ENCODE measurements around the gene MAT1A. TPM values are rescaled to one million over a fixed set of nuclear protein-coding genes. Genes with fewer than 3 reads are reported as not detected.
A peak's percentile ranks its signal among the peaks of the same experiment; 100 is the strongest.

Gene MAT1A
- polyA plus RNA-seq, 3 donors: not detected

DNA sequence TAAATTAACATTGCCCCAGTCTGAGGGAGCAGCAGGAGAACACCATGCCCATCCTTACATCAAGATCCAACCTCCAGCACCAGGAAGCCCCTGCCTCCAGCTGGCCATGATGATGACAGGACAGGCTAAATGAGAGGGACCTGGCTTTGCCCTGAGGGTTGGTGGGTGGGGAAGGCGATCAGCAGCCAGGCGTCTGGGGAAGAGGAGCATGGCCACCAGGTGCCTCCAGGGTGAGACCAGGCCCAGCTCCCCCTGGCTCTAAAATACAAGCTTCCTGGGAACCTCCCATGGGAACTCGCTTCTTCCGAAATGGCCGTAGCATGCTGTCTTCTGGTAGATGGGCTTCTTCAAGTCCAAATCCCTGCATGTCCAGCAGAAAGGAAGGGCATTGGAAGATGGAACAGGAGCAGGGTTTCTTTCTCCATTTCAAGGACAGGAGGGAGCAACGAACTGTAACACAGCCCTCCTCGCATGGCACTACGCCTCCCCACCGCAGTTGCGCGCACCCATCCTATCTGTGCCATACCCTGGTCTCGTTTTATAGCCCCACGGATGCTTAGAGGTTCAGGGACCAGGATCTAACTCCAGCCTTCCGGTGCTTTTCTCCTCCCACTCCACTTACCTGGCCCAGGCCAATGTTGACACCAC, 15.8 kb downstream of the MAT1A start:
- peak overlapping the region in 1 of 7 donors; percentile 7 for H3K27ac Mint-ChIP-seq
- Histone ChIP-seq H3K79me2 (ENCODE audit: insufficient read depth, low read length) (no peaks in the 10 kb centered on the region), H3K36me3 (replicated peaks in 1 of 2; ENCODE audit: control insufficient read depth in 1 of 2, insufficient read depth in 2 of 2, low read length in 2 of 2) (no peaks in the 10 kb centered on the region), H3K27me3 (ENCODE audit: control insufficient read depth in 2 of 2, insufficient read depth in 2 of 2, low read length in 2 of 2) (no peaks in the 10 kb centered on the region), H2AFZ (ENCODE audit: insufficient read depth, low read depth, low read length, poor library complexity, severe bottlenecking) (no peak overlapping the region), H3K27ac (ENCODE audit: low read depth in 1 of 2, low read length in 2 of 2) (no peak overlapping the region), H3K4me2 (replicated peaks; ENCODE audit: extremely low read depth, low read length, poor library complexity, severe bottlenecking) (no peak overlapping the region), H4K20me1 (ENCODE audit: insufficient read depth, low read length) (no peaks in the 10 kb centered on the region), H3K4me3 (replicated peaks in 1 of 3; ENCODE audit: low read depth in 2 of 3, low read length in 3 of 3) (no peak overlapping the region), H3K9me3 (replicated peaks in 1 of 2; ENCODE audit: control insufficient read depth in 1 of 2, insufficient read depth in 1 of 2, low read length in 2 of 2) (no peaks in the 10 kb centered on the region), H3K4me1 (ENCODE audit: control insufficient read depth in 1 of 2, insufficient read depth in 2 of 2, low read length in 2 of 2) (no peaks in the 10 kb centered on the region), H3K9ac (ENCODE audit: insufficient read depth, low read length, poor library complexity, severe bottlenecking) (no peak overlapping the region)
- no peak for DNase-seq
- WGBS (ENCODE audit: insufficient coverage): 97% methylated on average over 11 of the region's 14 CpGs
- H3K36me3 Mint-ChIP-seq: no peaks in the 10 kb centered on the region
- peaks cover 0 to under 1% (median 0%) of the 10 kb centered on the region in 7 donors for H3K9me3 Mint-ChIP-seq
- intact Hi-C loops (cut with micrococcal nuclease): no loop called here
- peaks cover 2% of the 10 kb centered on the region for H3K4me1 Mint-ChIP-seq
- H3K4me3 Mint-ChIP-seq: no peak overlapping the region
- peaks cover 0 to 2% (median 2%) of the 10 kb centered on the region in 3 donors for H3K27me3 Mint-ChIP-seq (ENCODE audit: low read depth in 3 of 3)
- TF ChIP-seq, protein P1, sequence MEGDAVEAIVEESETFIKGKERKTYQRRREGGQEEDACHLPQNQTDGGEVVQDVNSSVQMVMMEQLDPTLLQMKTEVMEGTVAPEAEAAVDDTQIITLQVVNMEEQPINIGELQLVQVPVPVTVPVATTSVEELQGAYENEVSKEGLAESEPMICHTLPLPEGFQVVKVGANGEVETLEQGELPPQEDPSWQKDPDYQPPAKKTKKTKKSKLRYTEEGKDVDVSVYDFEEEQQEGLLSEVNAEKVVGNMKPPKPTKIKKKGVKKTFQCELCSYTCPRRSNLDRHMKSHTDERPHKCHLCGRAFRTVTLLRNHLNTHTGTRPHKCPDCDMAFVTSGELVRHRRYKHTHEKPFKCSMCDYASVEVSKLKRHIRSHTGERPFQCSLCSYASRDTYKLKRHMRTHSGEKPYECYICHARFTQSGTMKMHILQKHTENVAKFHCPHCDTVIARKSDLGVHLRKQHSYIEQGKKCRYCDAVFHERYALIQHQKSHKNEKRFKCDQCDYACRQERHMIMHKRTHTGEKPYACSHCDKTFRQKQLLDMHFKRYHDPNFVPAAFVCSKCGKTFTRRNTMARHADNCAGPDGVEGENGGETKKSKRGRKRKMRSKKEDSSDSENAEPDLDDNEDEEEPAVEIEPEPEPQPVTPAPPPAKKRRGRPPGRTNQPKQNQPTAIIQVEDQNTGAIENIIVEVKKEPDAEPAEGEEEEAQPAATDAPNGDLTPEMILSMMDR (IDR thresholded peaks at IDR 0.05): no peak

DNA sequence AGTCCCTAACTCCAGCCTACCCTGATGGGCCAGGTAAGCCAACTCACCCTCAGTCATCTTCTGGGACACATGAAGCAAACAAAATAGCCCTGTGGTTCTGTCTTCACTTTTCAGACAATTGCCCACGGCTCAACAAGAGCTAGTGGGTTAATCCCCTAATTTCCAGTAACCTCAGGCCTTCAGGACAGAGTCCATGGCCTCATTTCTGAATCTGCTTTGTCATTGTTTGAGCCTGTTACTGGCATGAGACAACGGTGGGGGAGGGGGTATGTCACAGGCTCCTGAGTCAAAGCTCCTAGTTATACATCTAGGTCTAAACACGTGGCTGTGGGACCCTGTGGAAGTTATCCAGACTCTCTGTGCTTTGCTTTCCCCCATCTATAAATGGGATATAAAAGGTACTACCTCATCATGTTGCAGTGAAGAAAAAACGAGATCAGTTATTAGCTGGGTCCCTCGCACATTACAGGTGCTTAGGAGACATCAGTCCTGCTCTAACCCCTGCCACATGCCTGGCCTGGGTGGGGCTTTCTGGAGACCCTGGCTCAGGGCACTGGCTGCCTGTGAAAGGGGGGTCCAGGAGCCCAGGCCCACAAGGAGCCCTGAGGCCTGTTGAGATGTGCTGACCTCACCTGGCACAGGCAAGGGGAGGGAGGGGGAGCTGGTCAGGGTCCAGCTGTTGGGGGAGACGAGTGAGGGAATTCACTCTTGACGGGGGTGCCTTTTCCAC, 16.5 kb downstream of the MAT1A start:
- Histone ChIP-seq H3K79me2 (ENCODE audit: insufficient read depth, low read length) (no peaks in the 10 kb centered on the region), H3K9ac (ENCODE audit: insufficient read depth, low read length, poor library complexity, severe bottlenecking) (no peak overlapping the region), H3K27me3 (ENCODE audit: control insufficient read depth in 2 of 2, insufficient read depth in 2 of 2, low read length in 2 of 2) (no peaks in the 10 kb centered on the region), H3K4me1 (ENCODE audit: control insufficient read depth in 1 of 2, insufficient read depth in 2 of 2, low read length in 2 of 2) (no peaks in the 10 kb centered on the region), H2AFZ (ENCODE audit: insufficient read depth, low read depth, low read length, poor library complexity, severe bottlenecking) (no peak overlapping the region), H3K4me3 (replicated peaks in 1 of 3; ENCODE audit: low read depth in 2 of 3, low read length in 3 of 3) (no peak overlapping the region), H3K9me3 (replicated peaks in 1 of 2; ENCODE audit: control insufficient read depth in 1 of 2, insufficient read depth in 1 of 2, low read length in 2 of 2) (no peaks in the 10 kb centered on the region), H3K27ac (ENCODE audit: low read depth in 1 of 2, low read length in 2 of 2) (no peak overlapping the region), H3K4me2 (replicated peaks; ENCODE audit: extremely low read depth, low read length, poor library complexity, severe bottlenecking) (no peak overlapping the region), H4K20me1 (ENCODE audit: insufficient read depth, low read length) (no peaks in the 10 kb centered on the region), H3K36me3 (replicated peaks in 1 of 2; ENCODE audit: control insufficient read depth in 1 of 2, insufficient read depth in 2 of 2, low read length in 2 of 2) (no peaks in the 10 kb centered on the region)
- TF ChIP-seq, protein P1 (IDR thresholded peaks at IDR 0.05): no peak
- Mint-ChIP-seq H3K27ac (peak overlapping the region in 1 of 7 donors; percentile 77), H3K9me3 (peaks cover 0 to 4% (median 0%) of the 10 kb centered on the region in 7 donors), H3K4me1 (peaks cover 2% of the 10 kb centered on the region), H3K4me3 (no peak overlapping the region), H3K36me3 (no peaks in the 10 kb centered on the region), H3K27me3 (ENCODE audit: low read depth in 3 of 3) (peaks cover 0 to 2% (median 2%) of the 10 kb centered on the region in 3 donors)
- 65% methylated on average over 3 of the region's 7 CpGs for WGBS (ENCODE audit: insufficient coverage)
- DNase-seq: no peak
- intact Hi-C loops (cut with micrococcal nuclease): no loop called here

All from CD14-positive monocyte (primary cell).